T follicular helper cell (primary cell): Measurements from ENCODE around the gene CTSD.
"Not testable (repeated sequence)": the region's sequence is repeated elsewhere in the genome, so short reads cannot be mapped to it uniquely, and the experiment has no call there.

Experiments
- DNase-seq: peaks from one replicate; pipeline ENCODE4 v3.0.0-alpha.2; 2020; ENCODE audit warnings: low read depth
- total RNA-seq, 2 experiments: gene quantifications; one replicate each; lab custom pipeline; 2026; lab: John Stamatoyannopoulos, UW

The CTSD gene
- 21.1 to 50.1 reads per million in 2 experiments for total RNA-seq

- peak; percentile 74 for DNase-seq
Measured at GRCh38 chr11:1763796-1764661, at the start of gene CTSD. TSS of gene CTSD (minus strand) at chr11:1763927. CDS start at chr11:1763859, 68 bp downstream.

- DNase-seq = not testable (repeated sequence)
Measured at GRCh38 chr11:1813356-1813755, 49.6 kb upstream of the CTSD start.

GRCh38 chr11:1812801-1813200 is 49.1 kb upstream of the CTSD start:
- no peak for DNase-seq

- no peak for DNase-seq
Measured at GRCh38 chr11:1812274-1812673, 48.5 kb upstream of the CTSD start.

DNA sequence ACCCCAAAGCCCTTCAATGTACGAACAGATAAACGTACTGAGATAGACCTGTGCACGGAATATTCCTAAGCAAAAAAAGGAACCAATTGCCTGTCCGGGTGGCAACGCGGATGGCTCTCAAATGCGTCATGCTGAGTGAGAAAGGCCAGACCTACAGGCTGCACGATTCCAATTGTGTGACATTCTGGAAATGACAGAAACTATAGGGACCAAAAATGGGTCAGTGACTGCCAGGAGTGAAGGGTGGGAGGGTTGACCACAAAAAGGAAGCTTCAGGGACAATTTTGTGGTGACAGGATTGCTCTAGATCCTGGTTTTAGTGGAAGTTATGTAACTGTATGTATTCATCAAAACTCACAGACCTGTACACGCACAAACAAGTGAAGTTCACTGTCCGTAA is 47.0 kb upstream of the CTSD start:
- no peak for DNase-seq

DNA sequence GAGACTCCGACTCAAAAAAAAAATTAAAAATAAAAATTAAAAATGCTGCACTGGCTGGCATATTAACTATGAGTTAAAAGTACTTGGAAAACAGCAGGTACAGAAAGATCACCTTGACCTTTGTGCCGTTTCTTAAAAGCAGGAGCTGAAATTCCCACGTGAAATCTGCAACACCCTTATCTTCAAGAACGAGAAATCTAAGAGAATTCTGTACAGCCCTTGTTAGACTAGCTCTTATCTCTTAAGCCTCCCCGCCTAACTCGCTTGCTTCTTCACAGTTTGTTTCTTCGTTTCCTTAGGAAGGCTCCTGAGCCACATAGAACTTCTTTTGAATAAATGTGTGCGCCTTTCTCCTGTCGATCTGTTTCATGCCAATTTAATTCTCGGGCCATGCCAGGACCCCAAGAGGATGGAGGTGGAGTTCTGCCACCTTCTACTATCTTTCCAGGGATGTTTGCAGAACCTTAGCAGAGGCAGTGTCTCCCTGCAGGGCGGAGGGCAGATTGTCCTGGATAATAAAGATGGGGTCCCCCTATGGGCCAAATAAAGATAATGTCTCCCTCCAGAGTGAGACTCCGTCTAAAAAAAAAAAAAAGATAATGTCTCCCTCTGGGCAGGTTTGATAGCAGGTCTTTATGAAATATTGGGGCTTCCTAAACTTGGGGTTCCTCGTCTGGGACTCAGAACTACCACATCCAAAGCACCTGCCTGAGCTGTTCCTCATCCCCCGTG is 43.7 kb upstream of the CTSD start:
- no peak for DNase-seq

- DNase-seq = no peak
Measured at GRCh38 chr11:1805525-1805924, 41.8 kb upstream of the CTSD start.

DNA sequence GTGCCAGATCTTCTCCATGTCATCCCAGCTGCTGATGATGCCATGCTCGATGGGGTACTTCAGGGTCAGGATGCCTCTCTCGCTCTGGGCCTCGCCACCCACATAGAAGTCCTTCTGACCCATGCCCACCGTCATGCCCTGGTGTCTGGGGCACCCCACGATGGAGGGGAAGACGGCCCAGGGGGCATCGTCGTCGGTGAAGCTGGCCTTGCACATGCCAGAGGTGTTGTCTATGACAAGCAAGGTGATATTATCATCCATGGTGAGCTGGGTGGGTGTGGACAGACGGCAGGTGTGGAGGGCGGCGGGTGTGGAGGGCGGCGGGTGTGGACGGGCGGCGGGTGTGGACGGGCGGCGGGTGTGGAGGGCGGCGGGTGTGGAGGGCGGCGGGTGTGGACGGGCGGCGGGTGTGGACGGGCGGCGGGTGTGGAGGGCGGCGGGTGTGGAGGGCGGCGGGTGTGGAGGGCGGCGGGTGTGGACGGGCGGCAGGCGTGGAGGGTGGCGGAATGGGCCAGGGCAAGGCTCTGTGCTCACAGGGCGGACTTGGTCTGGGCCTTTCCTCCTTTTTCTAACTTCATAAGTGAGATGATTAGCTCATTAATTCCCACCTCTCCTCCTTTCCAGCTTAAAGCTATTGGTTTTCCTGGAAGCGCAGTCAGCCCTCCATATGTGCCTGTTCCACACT is 40.2 kb upstream of the CTSD start:
- DNase-seq = not testable (repeated sequence)

GRCh38 chr11:1803246-1803645 is 39.5 kb upstream of the CTSD start:
- DNase-seq = no peak

DNA sequence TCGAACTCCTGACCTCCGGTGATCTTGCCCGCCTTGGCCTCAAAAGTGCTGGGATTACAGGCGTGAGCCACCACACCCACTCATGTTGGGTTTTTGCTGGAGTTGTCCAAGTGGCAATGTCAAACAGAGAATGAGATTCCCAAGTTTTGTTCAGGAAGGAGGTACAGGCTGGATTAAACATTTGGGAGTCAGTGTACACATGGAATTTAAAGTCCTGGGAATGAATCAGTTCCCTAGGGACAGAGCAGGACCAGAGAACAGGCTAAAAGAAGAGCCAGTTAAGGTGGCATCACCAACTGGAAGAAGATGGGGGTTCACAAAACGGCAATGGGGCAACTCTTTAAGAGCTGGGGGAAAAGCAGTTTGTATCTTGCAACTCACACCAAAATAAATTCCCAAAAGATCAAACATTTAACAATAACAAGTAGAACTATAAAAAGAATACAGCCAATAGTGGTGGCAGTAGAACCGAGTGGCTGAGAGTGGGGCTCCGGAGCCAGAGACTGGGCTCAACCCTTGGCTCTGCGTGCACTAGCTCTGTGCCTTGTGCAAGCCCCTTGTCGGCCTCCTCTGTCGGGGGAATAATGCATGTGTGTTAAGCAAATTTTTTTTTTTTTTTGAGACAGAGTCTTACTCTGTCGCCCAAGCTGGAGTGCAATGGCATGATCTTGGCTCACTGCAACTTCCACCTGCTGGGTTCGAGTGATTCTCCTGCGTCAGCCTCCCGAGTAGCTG is 33.8 kb upstream of the CTSD start:
- DNase-seq = no peak

DNA sequence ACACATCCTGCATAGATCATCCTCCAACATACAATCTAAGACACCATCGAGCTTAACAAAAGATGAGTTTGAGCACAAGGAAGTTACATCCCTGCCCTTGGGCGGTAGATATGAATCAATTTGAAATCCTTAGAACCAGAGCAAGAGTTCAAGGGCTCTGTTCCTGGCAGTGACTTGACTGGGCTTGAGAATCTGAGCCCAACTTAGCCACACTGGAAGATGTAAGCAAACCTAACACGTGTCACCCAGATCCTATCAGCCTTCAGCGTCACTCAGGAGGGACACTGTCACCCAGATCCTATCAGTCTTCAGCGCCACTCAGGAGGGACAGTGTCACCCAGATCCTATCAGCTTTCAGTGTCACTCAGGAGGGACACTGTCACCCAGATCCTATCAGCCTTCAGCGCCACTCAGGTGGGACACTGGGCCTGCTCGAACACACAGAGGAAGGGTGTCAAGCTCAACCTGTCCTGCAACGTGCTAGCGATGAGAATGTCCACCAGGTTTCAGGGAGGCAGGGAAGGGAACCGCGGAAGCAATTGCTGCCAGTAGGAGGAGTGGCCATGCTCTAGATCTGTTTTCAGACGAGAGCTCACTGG is 32.8 kb upstream of the CTSD start:
- no peak for DNase-seq

DNA sequence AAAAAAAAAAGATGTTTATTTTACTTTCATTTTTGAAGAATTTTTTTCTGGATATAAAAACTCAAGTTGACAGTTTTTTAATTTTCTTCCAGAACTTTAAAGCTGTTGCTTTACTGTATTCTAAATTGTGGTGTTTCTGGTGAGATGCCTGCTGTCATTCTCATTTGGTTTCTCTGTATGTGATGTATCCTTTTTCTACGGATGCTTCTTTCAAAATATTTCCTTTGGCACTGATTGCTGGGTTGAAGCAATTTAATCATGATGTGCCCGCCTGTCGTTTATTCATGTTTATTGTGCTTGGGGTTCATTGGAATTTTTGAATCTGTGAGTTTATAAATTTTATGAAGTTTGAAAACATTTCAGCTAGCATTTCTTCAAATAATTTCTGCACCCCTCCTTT is 29.4 kb upstream of the CTSD start:
- DNase-seq = no peak

DNA sequence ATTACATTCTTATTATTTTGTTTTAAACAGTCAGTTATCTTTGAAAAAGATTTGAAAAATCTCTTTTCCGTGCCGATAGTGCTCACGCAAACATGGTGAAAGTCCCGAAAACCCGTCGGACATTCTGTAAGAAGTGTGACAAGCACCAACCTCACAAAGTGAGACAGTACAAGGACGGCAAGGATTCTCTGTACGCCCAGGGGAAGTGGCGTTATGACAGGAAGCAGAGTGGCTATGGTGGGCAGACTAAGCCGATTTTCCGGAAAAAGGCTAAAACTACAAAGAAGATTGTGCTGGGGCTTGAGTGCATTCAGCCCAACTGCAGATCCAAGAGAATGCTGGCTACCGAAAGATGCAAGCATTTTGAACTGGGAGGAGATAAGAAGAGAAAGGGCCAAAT is 28.7 kb upstream of the CTSD start:
- DNase-seq = no peak

DNA sequence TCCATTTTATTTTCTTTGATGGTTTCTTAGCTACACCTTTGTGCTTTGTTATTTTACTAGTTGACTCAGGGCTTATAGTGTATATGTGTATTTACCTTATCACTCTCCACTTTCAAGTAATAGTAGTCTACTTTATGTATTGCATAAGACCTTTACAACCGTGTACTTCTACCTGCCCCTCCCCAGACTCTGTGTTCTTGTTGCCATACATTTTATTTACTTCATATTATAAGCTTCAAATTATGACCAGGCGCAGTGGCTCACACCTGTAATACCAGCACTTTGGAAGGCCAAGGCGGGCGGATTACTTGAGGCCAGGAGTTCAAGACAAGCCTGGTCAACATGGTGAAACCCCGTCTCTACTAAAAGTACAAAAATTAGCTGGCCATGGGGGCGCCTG is 28.2 kb upstream of the CTSD start:
- no peak for DNase-seq

DNA sequence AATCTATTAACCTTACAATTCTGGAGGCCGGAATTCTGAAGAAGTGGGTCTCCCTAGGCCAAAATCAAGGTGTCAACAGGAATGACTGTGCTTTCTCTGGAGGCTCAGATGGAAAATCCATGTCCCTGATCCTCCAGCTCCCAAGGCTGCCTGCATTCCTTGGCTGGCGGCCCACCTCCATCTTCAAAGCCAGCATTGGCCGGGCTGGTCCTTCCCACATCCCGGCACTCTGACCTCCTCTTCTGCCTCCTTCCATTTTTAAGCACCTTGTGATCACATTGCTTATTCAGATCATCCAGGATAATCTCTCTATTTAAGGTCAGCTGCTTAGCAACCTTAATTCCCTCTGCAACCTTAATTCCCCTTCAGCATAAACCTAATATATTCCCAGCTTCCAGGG is 22.7 kb upstream of the CTSD start:
- DNase-seq = no peak

GRCh38 chr11:1785749-1786413 is 22.2 kb upstream of the CTSD start:
- DNase-seq = no peak

- DNase-seq = no peak
Measured at GRCh38 chr11:1784761-1785650, 21.3 kb upstream of the CTSD start.

- no peak for DNase-seq
Measured at GRCh38 chr11:1783725-1784529, 20.2 kb upstream of the CTSD start.
